Lower leg skin (tissue), 4 donors: ENCODE data around the gene HCN4. TPM values are rescaled to one million over a fixed set of nuclear protein-coding genes. Genes with fewer than 3 reads are reported as not detected.

ENCODE experiments used
- DNase-seq, 2 donors: peaks; one replicate each; pipeline ENCODE4 v3.0.0-alpha.2; 2019; ENCODE audit warnings: low spot score in 2 of 2
- H3K4me3 ChIP-seq: fragments of 200-600 bp; sonication (generic); 2 replicates; pipeline ENCODE4 v1.5.1; 2017; ENCODE audit warnings: mild to moderate bottlenecking, low read depth; ENCODE audit not compliant: poor library complexity, severe bottlenecking
- CTCF ChIP-seq, 3 donors: fragments of 450-650 bp; IDR thresholded peaks; one replicate each; pipeline ENCODE4 v1.5.1; 2016; ENCODE audit warnings: antibody characterized with exemption in 3 of 3, mild to moderate bottlenecking in 3 of 3, moderate library complexity in 2 of 3
- POLR2A ChIP-seq, 2 donors: fragments of 450-650 bp; IDR thresholded peaks; one replicate each; pipeline ENCODE4 v1.6.1; 2016 to 2017; ENCODE audit warnings: antibody characterized with exemption in 2 of 2, mild to moderate bottlenecking in 1 of 2, moderate library complexity in 1 of 2
- WGBS, 2 donors: methylation state at CpG; one replicate each; pipeline ENCODE4 v1.1.5; 2018; 5-methylcytosine and 5-hydroxymethylcytosine counted together
- intact Hi-C: fragments of 100-400 bp; cut with DNase I; formaldehyde crosslinking; loops from one replicate; pipeline ENCODE4 v1.15.0; 2023; ENCODE audit warnings: low total_unique reads
- total RNA-seq, 4 donors: library from RNA; depleted of rRNA; stranded (reverse); fragments of >200 nt; gene quantifications; one replicate each; pipeline ENCODE4 v1.1.0, GENCODE V29; 2016

Gene HCN4
- total RNA-seq, 4 donors from 2014 or later, result 0.03 to 0.05 (median 0.04) TPM; not detected in 1

DNA sequence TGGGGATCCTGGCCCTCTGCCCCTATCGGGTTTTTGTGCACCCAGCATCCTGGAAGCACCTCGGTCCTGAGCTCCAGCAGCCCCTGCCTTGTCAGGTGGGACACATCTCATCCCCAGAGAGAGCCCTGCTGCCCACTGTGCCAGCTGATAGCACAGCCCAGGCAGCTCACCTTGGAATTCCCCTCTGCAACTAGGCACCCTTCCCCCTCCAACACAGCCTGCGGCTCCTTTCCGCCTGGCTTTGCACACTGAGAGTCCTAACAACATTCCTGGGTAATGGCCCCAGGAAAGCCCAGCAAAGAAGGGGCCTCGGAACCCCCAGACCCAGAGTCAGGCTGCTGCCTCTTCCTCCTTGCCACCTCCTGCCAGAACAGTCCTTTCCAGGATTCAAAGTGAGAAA is 5.9 kb downstream of the HCN4 start:
- WGBS, 2 donors, result 54 to 65% methylated on average over 3 to 5 of the region's 5 CpGs
- TF ChIP-seq CTCF (IDR thresholded peaks at IDR 0.05) (no peak), POLR2A (IDR thresholded peaks at IDR 0.05) (no peak)
- intact Hi-C loops, result no loop called here
- H3K4me3 ChIP-seq, result no peak overlapping the region
- no peak for DNase-seq

DNA sequence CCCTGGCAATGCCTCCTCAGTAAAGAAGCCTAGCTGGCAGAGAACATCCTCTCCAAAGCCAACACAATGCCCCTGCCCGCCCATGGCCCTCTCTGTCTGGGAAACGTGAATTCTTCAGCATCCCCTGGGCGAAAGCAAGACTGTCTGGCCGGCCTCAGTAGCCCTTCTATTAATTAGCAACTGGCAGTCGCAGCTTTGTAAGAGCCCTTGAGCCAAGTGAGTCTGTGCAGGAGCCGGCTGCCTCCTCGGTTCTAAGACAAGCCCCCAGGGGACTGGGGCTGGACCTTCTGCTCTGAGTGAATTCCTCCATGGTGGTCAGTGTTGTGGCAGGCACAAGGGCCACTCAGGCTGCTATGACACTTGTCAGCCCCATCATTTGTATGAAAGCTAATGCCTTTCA is 7.4 kb downstream of the HCN4 start:
- intact Hi-C loops, result no loop called here
- no peak overlapping the region for H3K4me3 ChIP-seq
- DNase-seq, result no peak
- TF ChIP-seq CTCF (IDR thresholded peaks at IDR 0.05), result no peak
- TF ChIP-seq POLR2A (IDR thresholded peaks at IDR 0.05), result no peak
- 37 to 44% methylated on average over 6 to 7 of the region's 7 CpGs for WGBS, 2 donors

DNA sequence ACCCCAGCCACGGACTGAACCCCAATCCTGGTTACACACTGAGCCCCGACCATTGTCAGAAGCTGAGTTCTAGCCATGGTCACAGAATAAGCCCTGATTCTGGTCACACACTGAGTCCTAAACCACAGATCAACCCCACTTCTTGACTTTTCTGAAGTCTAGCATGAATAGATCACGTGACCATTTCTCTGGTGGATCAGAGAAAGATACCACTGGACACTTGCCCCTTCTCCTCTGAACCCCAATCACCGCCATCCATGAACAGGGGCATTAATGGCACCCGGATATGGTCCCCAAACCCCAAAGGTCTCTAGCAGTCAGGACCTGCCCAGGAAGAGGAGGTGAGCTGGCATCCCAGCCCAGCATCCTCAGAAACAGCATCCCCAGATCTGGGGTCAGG is 9.1 kb downstream of the HCN4 start:
- intact Hi-C loops, result no loop called here
- WGBS, 2 donors, result 76 to 84% methylated on average over 5 of the region's 5 CpGs

DNA sequence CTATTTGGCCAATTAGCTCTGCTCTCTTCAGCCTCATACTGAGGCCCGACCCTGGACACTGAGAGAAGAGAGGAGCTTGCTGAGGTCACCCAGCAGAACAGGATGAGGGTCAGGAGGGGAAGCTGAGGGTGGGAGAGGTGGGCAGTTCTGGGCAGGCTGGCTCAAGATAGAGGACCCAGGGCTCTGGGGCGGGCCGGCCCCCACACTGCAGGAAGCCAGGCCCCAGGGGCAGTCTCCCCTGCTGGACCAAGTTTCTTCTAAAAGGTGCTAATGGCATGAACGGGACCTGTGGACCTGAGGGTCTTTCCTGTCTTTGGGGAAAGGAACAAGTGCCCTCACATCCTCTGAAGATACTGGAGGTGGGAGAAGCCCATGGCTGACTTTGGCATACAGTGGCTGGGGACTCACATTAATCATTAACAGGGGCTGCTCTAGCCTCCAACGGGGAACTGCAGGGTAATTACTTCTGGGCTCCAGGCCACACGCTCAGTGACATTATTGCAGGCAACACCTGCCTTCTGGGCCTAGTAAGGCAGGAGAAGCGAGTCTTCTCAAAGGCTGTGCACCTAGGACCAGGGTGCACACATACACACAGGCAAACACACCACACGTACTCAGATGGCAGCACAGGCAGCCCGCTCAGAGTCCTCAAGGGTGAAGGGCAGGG is 10.6 kb downstream of the HCN4 start:
- 62 to 73% methylated on average over 5 to 9 of the region's 9 CpGs for WGBS, 2 donors
- H3K4me3 ChIP-seq, result no peak overlapping the region
- TF ChIP-seq CTCF (IDR thresholded peaks at IDR 0.05) (no peak), POLR2A (IDR thresholded peaks at IDR 0.05) (no peak)
- intact Hi-C loops, result no loop called here
- no peak for DNase-seq

More for the DNA sequence above, 9.1 kb downstream of the HCN4 start:
- no peak for DNase-seq
- no peak overlapping the region for H3K4me3 ChIP-seq
- no peak for TF ChIP-seq POLR2A (IDR thresholded peaks at IDR 0.05)
- no peak for TF ChIP-seq CTCF (IDR thresholded peaks at IDR 0.05)

DNA sequence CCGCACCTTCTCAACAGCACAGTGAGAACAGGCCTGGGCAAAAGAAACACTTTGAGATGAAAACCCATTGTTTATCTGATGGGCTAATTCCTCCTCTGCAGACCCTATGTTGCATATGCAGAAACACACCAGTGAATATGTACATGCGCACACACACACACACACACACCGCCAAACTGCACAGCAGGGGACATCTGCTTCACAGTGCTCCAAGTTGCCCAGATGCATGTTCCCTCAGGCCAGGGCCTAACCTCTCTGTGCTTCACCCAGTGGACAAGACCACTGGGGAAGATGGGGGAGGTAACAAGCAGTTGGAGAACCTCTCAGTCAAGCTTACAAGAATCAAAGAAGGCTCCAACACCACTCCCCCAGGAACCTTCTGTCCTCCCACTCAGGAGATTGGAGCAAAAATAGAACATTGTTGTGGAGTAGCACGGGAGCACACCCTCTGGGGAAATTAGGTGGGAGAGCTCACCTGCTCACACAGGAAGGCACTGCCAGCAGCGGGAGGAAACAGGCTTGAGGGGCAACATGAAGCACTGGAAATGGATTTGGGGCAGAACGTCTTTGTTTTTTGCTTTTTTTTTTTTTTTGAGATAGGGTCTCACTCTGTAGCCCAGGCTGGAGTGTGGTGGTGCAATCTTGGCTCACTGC is 13.0 kb downstream of the HCN4 start:
- H3K4me3 ChIP-seq, result no peak overlapping the region
- no peak for DNase-seq
- WGBS, 2 donors, result 64 to 70% methylated on average over 6 of the region's 6 CpGs
- intact Hi-C loops, result no loop called here
- no peak for TF ChIP-seq CTCF (IDR thresholded peaks at IDR 0.05)
- no peak for TF ChIP-seq POLR2A (IDR thresholded peaks at IDR 0.05)
